Inflammatory macrophage treated with lipopolysaccharide for 1 hour (primary cell): ENCODE data around the gene KXD1.

Source experiments
- DNase-seq, 2 donors: peaks; one replicate each; pipeline ENCODE4 v3.0.0-alpha.2; 2020 to 2022

Gene KXD1

DNA sequence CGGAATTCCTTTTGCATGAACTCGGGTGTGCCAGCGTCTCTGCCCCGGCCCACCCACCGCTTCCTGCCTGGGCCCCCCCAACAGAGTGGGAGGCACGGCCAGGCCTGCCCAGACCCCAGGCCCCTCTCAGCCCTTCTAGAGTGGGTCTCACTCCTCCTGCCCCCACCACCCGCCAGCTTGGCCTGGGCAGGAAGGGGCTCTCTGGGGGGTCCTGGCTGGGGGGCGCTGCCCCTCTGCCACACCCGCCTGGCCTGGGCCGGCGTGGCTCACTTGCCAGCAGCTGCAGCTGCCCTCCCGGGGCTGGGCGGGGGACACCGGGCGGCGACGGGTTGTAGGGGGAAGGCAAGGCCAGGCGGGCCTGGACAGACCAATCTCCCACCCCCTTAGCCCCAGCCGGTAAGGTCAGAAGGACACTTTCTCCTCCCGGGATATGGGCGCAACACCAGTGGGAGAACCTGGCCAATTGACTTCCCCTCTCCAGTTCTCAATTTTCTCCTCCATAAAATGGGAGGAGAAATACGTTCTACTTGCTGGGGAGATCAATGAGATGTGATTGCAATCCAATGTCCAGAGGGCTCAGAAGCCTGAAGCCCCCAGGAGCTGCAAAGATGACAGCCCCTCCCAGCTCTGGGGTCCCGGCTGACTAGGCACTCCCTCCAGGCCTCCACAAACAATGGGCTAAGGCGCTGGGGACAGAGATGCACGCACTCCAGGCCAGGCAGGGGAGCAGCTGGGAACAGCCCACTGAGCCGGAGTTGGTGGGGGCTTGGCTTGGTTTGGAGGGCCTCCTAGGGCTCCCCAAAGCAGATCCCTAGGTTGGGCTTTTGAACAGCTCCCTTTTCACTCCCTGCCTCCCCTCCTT lies 46.5 kb downstream of the KXD1 start:
- no peak for DNase-seq

DNA sequence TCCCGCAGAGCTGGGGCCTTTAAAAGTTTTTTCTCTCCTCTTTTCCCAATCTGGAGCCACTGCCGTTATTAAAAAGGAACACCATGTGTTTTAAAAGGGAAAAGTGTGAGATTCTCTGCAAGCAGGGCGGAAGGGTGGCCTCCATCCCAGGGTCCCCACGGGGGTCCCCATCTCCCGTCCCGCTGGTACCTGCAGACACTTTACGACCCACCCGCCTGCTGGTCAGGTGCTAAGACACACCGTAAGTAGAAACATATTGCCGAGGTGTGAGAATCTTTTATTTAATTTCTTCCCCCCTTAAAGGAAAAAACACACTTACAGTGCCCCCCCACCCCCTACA lies 47.1 kb downstream of the KXD1 start:
- DNase-seq: no peak

DNA sequence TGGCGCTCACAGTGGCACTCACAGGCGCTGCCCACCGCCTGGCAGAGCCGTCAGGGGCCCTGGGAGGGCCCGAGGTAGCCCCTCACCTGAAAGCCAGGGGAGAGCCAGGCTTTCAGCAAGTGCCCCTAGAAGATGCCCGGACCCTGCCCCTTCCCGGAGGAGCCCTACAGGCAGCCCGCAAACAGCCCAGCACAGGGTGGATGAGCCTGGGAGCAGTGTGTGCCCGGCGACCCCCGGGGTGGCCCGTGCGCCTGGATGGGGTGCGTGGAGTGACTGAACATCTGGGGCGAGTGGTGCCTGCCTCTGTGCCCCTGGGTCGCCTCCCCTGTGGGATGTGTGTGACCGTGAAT lies 47.5 kb downstream of the KXD1 start:
- no peak for DNase-seq

DNA sequence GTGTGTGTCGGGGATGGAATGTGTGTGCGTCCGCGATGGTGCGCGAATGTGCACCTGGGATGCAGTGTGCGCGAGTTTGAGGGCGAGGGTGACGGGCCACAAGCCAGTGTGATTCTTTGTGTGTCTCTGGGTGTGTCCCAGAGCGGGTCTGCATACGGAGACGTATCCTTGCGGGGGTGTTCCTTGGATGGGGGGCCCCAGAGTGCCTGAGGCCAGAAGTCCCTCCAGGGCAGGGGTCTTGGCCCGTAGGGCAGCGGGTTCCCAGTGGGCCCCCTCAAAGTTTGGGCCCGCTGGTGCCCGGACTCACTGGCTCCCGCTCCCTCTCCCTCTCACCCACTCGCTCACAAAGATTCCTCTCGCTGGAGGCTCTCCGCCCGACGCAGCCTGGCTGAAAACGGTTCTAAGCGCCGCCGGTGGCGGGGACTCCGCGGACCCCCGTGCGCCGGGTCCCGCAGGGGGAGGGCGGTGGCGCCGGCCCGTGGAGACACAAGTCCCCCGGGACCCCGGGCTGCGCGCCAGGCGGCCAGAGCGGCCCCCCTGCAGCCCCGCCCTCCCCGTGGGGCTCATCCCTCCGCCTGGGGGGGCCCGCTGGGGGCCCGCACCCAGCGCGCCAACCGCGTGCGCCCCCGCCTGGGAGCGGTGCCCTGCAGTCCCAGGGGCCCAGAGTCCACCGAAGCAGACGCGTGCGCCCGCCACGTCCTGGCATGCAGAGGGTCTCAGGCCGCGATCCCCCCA lies 48.0 kb downstream of the KXD1 start:
- no peak for DNase-seq

DNA sequence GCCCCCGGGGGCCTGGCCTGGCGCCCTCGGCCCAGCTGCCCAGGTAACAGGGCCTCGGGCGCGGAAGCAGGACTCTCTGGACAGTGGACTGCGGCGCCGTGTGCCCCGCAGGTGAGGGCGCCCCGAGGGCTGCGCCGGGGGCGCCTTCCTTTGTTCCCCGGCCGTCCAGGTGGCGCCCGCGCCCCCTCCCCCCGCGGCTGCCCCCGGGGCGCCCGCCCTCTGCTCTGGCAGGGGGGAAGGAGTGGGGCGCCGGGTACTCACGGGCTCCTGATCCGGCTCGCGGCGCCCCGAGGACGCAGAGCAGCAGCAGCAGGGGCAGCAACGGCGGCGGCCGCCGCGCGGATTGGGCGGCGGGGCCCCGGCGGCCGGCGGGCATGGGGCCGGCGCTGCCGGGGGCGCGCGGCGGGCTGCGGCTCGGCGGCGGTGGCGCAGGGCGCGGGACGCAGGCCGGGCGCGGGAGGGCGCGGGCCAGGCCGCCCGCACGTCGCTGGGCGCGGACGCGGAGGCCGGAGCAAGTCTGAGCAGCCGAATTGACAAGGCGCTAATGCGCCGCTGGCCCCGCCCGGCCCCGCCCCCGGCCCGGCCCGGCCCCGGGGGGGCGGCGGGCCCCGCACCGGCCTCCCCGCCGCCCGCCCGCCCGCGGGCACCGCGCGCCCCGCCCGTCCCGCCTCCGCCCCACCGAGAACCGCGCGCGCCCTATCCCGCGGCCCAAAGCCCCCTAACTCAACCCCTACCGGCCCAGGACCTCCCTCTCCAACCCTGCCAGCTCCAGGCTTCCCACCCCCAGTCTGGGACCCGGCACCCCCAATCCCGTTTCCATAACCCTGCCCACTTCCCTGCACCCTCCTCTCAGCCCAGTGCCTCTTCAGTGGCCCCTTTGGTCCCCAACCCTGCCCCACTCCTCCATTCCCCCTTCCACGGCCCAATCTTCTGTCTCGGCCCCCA lies 48.9 kb downstream of the KXD1 start, which contains the start of gene CRLF1:
Gene CRLF1, minus strand, starts transcription at position 519 of the 945 bp plus-strand sequence. Its CDS starts 143 bp downstream, at position 376.
- DNase-seq: no peak

DNA sequence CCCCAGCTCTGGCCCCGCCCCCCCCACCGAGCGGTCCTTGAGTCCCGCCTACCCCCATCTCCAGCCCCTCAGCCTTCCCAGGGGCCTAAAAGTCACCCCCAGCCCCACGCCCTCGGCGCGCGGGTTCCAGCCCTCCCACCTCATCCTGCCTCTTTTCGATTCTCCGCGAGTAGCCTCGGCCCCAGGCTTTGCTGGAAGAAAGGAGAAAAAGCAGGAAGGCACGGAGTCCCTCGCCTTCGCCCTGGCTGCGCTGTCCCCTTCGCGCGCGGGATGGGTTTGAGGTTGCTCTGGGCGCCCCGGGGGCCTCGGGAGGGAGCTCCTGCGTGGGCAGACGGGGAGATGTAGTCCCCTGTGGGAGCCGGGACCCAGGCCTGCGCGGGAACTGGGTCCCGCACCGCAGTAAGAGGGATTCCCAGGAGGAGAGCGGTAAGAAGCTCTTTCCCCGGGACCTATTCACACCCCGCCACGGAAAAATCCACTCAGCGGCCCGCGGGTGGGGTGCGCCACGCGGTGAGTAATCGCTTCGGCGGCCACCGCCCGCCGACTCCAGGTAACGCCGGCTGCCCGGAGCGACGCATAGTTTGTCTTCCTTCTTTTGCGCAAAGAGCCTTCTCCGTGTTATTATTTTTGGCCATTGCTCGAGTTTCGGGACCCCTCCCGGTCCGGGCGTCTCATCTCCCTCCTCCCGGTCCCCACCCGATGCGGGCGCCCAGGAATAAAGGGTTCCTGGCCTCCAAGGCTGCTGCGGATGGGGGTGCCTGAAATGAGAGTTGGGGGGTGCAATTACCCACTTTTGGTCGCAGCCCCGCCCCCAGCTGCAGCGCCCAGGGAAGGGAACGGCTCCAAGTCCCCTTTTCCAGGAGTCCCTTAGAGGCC lies 49.8 kb downstream of the KXD1 start:
- DNase-seq: no peak

DNA sequence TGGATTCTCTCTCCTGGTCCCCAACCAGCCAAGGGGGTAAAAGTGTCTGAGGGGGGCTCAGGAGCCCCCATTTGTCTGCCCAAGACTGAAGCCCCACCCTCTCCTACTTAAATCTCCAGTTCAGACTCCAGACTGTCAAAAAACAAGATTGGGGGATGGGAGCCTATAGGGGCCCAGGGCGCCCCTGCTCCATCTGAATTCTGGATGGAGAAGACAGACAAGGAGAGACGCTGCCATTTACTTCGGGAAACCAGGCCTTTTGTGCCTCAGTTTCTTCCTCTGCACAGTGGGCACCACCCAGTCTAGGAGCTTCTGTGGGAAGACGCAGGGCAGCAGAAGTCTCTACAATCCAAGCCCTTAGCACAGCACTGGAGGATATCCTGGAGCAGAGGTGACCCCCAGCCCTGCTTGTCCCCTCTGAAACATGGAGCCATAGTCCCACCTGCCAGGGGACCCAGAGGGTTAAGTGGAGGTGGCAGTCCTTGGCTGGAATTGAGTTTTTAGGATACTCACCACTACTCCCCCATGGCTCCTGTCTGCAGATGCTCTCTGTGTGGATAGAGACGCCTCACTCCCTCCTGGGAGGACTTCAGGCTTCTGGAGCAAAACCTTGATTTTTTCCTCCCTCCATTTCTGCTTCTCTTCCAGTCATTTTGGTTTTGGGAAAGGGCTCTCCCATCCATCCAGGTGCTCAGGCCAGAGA lies 50.6 kb downstream of the KXD1 start:
- no peak for DNase-seq

DNA sequence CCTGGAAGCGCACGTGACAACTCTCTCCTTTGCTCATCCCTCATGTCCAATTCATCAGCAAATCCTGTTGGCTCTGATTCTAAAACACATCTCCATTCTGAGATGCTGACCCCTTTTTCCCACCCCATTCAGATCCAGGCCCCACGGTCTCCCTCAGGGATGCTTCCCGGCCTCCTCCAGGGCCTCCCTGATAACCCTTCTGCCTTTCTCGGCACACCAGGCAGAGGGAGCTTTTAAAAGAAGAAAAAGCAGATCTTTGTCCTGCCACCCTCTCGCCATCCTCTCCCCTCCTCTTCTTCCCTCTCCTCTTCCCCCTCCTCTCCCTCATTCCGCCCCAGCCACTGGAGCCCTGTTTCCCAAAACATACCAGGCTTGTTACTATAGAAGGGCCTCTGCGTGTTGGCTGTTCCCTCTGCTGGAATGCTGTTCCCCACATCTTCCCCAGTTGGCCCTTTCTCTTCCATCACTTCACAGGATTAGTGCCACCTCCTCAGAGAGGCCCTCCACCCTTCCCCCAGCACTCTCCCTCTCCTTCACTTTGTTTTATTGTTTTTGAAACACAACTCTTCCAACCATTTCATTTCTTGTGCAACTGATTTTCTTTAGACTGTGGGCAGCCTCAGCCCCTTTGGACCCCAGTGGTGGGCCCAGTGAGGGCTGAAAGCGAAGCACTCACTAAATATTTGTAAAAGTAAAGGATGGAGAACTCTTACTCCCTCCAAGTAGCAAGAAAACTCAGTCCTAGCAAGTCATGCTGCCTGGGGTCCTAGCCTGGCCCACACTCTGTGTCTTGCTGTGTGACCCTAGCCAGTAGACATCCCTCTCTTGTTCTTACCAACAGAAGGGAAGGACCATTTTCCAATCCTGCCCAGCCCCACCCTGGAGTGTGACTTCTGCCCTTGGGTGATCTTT lies 51.4 kb downstream of the KXD1 start:
- DNase-seq: no peak

DNA sequence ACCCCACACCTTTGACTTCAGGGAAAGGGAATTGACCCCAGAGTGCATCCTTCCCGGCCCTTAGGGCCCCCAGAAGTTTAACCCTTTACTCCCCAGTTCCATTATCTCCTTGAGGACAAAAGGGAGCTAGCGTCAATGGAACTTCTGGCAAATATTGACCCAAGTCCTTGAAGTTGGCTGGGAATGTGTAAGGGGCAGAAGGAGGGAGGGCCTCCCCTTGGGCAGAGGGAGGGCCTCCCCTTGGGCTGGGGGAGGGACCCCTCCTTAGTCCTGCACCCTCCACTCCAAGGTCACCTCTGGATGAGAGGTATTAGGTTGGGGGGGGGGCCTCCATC lies 52.0 kb downstream of the KXD1 start:
- DNase-seq: no peak

DNA sequence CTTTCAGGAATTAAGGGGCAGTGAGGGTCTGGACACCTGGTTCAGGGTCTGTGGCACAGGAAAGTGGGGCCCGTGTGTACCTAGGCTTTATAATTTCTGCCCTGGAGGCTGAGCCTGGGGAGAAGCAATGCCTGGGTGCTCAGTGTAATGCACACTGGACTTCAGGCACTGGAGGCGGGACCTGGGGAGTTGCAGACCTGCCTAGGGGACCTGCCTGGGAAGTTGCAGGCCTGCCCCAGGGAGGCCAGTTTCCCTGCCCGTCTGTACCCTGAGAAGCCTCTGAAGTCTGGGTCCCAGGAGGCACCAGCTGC lies 52.5 kb downstream of the KXD1 start:
- DNase-seq: no peak

DNA sequence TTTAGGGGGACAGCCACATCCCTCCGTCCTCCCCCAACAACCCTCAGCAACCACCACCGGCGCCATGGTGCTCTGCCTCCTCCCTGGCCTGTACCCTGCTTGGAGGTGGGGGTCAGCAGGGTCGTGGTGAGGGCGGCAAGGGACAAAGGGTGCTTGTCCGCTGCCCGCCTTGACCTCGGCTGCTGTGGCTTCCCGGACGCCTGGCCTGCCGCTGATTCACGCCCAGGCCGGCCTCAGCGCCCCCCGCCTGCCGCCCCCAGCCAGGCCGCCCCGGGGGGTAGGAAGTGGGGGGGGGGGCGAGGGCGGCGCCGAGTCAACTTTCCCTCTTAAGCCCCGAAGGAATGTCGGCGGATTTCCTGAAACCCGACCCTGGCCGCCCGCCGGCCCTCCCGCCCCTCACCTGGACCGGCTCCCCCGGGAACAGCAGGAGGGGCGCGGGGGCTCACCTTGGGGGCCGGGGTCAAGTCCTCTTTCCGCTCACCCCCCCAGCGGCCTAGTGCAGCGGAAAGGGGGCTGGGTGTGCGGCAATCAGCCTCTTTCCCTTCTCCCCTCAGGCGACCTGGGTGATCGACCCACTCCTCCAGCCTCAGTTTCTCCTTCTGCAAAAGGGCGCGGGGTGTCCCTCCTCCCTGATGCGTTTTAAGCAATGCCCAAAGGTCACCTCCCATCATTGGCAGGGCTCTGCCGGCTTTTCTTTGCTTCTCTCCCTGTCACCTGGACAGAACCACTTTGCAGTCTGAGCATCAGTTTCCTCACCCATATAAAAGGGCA lies 53.1 kb downstream of the KXD1 start:
- no peak for DNase-seq

DNA sequence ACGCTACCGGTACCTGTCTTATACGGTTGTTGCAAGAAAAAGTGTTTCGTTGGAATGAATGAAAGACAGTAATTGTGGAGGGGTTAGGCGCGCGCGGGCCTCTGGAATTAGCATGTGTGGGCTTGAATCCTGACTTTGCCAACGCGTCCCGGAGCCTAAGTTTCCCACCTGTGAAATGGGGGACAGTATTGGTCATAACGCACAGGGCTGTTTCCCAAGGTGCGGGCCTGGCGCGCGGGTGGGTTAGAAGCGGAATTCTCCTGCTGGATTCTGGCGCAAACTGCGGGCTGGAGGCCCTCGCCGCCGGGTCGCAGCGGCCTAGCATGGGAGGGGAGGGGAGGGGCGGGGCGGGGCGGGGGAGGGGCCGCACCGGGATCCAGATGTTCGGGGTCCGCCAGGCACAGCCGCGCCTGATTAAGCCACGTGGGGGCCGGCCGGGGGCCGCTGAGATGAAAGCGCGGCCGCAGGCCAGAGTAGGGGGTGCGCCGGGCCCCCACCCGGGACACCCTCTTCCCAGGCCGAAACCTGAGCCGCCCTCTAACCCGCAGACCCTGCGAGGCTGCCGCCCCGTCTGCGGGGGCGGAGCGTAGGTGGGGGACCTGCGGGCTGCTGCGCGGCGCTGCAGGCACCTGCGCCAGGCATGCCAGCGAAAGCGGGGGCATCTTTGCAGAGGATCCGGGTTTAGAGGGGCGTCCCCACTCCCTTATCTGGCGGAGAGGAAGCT lies 53.8 kb downstream of the KXD1 start:
- DNase-seq: no peak

DNA sequence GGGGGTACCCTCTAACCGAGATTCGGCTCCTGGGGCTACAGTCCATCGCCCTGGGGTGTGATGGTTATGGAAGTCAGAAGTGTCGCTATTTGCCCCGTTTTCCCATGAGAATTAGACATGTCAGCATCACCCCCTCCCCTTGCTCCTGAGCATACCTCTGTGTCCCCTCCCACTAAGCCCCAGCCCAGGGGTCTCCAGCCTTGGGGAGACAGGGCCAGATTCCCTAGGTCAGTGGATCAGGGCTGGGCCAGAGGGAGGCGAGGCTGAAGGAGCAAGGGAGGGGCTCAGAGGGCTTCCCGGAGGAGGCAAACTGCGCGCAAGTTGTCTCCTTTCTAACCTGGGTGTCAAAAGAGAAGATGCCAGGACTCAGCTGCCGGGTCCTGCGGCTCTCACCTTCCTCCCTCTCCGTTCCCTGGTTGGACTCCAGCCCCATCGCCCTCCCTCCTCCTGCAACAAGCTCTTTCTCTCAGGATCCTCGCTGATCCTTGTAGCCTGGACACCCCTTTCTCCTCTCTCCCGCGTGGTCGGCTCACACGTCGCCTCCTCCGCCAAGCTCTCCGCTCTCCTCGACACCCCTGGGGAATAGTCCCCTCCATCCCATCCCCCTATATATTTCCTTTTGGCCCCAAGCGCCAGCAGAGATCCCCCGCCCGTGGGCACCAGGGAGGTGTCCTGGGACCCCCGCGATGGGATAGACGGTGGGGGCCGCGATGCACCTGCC lies 54.5 kb downstream of the KXD1 start:
- no peak for DNase-seq

DNA sequence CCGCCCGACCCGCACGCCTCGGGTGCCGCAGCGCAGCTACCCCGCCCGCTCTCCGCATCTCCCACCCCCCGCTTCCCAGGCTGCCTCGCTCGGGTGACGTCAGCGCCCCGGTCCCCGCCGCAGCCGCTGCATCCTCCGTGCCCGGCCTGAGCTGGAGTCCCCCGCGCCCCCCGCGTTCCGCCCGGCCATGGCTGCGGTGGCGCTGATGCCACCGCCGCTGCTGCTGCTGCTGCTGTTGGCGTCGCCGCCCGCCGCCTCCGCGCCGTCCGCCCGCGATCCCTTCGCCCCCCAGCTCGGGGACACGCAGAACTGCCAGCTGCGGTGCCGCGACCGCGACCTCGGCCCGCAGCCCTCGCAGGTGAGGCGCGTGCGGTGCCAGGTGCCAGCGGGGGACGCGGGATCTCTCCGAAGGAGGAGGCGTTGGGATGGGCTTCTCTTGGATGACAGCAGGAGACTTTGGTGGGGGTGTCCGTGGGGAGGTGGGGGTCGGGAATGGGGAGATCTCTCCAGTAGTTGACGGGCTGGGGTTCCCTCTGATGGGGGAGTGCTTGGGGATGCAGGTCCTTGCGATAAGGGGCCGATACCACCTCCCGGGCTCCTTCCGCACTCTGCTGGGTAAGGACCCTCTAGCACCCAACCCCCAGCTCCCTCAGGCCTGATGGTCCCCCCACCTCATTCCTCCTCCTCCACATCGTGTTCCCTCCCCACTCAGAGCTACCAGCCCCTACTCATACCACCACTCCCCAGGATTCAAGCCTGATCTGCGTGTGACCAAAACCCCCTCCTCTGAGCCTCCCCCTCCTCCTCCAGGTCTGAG lies 55.3 kb downstream of the KXD1 start, which contains the start of gene TMEM59L:
Gene TMEM59L, plus strand, starts transcription at position 99 of the 817 bp plus-strand sequence. Its CDS starts 89 bp downstream, at position 188.
- no peak for DNase-seq

DNA sequence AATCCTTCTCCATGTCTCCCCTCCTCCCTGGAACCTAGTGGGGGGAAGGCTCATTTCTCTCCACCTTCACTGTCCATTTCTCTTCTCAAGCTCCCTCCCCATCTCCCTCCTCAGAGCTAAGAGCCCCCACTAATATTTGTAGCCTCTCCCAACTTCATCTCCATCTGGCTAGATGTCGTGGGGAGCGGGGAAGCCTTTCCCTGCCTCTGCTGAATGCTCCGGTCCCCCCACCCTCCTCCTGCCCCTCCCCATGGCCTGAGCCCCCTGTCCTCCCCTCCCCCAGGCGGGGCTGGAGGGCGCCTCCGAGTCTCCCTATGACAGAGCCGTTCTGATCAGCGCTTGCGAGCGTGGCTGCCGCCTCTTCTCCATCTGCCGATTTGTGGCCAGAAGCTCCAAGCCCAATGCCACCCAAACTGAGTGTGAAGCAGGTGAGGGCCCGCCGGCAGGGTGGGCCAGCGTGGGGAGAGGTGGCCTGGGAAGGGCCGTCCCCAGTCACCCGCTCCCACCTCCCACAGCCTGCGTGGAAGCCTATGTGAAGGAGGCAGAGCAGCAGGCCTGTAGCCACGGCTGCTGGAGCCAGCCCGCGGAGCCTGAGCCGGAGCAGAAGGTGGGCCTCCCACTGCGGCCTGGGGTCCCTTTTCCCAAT lies 56.0 kb downstream of the KXD1 start:
- DNase-seq: no peak

DNA sequence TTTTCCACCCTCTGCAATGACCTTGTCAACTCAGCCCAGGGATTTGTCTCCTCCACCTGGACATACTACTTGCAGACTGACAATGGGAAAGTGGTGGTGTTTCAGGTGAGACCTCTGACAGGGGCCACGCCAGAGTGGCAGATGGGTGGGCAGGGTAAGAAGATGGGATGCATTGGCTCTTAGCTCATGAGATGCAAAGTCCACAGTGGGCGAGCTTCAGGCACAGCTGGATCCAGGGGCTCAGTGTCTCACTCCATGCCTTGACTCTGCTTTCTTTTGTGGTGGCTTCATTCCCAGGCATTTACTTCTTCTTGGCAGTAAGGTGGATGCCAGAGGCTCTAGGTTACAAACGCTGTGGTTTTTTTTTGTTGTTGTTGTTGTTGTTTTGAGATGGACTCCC lies 58.4 kb downstream of the KXD1 start:
- DNase-seq: no peak

DNA sequence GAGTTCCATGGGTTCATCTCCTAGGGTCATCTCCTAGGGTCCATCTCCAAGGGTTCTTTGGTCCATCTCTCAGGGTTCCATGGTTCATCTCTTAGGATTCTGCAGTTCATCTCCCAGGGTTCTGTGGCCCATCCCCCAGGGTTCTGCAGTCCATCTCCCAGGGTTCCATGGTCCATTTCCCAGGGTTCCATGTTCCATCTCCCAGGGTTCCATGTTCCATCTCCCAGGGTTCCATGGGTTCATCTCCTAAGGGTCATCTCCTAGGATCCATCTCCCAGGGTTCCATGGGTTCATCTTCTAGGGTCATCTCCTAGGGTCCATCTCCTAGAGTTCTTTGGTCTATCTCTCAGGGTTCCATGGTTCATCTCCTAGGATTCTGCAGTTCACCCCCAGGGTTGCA lies 59.9 kb downstream of the KXD1 start:
- DNase-seq: no peak
